Endothelial cell of umbilical vein (primary cell): ENCODE results near the gene MIA2.

Experiments
- CTCF ChIP-seq, 2 donors: IDR thresholded peaks; 1 replicate in 1 of 2; 2 replicates in 1 of 2; pipeline ENCODE4 v1.5.1; 2011; ENCODE audit warnings: low read length in 2 of 2, mild to moderate bottlenecking in 2 of 2, moderate library complexity in 2 of 2, control low read depth in 1 of 2, inconsistent platforms in 1 of 2, low read depth in 1 of 2; ENCODE audit not compliant: insufficient read depth in 1 of 2; ENCODE audit errors: extremely low read depth in 1 of 2
- GATA2 ChIP-seq: IDR thresholded peaks from 2 replicates; pipeline ENCODE4 v1.7.0; 2011; ENCODE audit warnings: low read depth, mild to moderate bottlenecking, moderate library complexity, mixed read lengths, low read length; ENCODE audit not compliant: insufficient read length, insufficient read depth
- POLR2A ChIP-seq: IDR thresholded peaks from 2 replicates; pipeline ENCODE4 v1.6.1; 2012; ENCODE audit warnings: low read depth, mild to moderate bottlenecking, control low read depth, low read length
- POLR2AphosphoS5 ChIP-seq: IDR thresholded peaks from 2 replicates; pipeline ENCODE4 v1.6.1; 2012; ENCODE audit warnings: low read depth, mild to moderate bottlenecking, control low read depth, low read length, moderate library complexity; ENCODE audit not compliant: insufficient read depth

- TF ChIP-seq CTCF (IDR thresholded peaks at IDR 0.05; ENCODE audit: extremely low read depth in 1 of 2, insufficient read depth in 1 of 2, low read depth in 1 of 2, low read length in 2 of 2) (no peak), POLR2A (no peak), GATA2 (no peak), POLR2AphosphoS5 (no peak)
Measured at GRCh38 chr14:39372656-39373055, 138.9 kb downstream of the MIA2 start.
